Cardiac muscle cell (in vitro differentiated cells and primary cell): ENCODE results near the gene SLC16A12. TPM values are rescaled to one million over a fixed set of nuclear protein-coding genes. Genes with fewer than 3 reads are reported as not detected.

Experiments used
- DNase-seq, 2 donors: peaks; one replicate each; pipeline versions ENCODE4 v3.0.0 to v3.0.0-alpha.2; 2010 to 2017; ENCODE audit warnings: low read depth in 1 of 2, low spot score in 1 of 2
- H3K27ac ChIP-seq: fragments of 200-600 bp; sonication (generic); 2 replicates; pipeline ENCODE4 v1.5.1; 2016
- H3K27me3 ChIP-seq: fragments of 200-600 bp; sonication (generic); 2 replicates; pipeline ENCODE4 v1.6.0; 2016; ENCODE audit warnings: control low read depth
- H3K36me3 ChIP-seq: fragments of 200-600 bp; sonication (generic); 2 replicates; pipeline ENCODE4 v1.5.1; 2016; ENCODE audit warnings: control low read depth
- H3K4me1 ChIP-seq: fragments of 200-600 bp; sonication (generic); 2 replicates; pipeline ENCODE4 v1.8.1; 2017; ENCODE audit warnings: low read depth, mild to moderate bottlenecking, mixed run types
- H3K4me3 ChIP-seq: fragments of 200-600 bp; sonication (generic); 2 replicates; pipeline ENCODE4 v1.5.1; 2016; ENCODE audit warnings: mild to moderate bottlenecking
- H3K9me3 ChIP-seq: fragments of 200-600 bp; sonication (generic); 2 replicates; pipeline ENCODE4 v1.5.1; 2017; ENCODE audit warnings: low read depth, mild to moderate bottlenecking, control low read depth
- CTCF ChIP-seq: IDR thresholded peaks from 2 replicates; pipeline ENCODE4 v1.5.1; 2012; ENCODE audit warnings: low read depth, mild to moderate bottlenecking, low read length
- polyA plus RNA-seq: library from polyadenylated mRNA; unstranded; fragments of >200 nt; fragmentation: Nextera tagmentation; extraction: Ambion mirVana; gene quantifications from 2 replicates; pipeline ENCODE4 v1.2.1, GENCODE V29; 2016
- total RNA-seq: library from RNA; depleted of rRNA; stranded (reverse); fragments of >200 nt; gene quantifications from 2 replicates; pipeline ENCODE4 v1.2.3, GENCODE V29; 2016

The SLC16A12 gene
- total RNA-seq = 7.0 and 8.1 TPM in 2 replicates
- polyA plus RNA-seq = 7.6 and 10.1 TPM in 2 replicates

- H3K36me3 ChIP-seq = no peaks in the 10 kb centered on the region
- peak; percentile 36 to 78 for DNase-seq
- H3K27me3 ChIP-seq = no peaks in the 10 kb centered on the region
- peaks cover 6% of the 10 kb centered on the region for H3K4me1 ChIP-seq
- peak within 1 kb of the TSS; percentile 48 for H3K4me3 ChIP-seq
- H3K9me3 ChIP-seq = no peaks in the 10 kb centered on the region
- no peak for TF ChIP-seq CTCF
- H3K27ac ChIP-seq = peak within 1 kb of the TSS; percentile 79
Observed at GRCh38 chr10:89535171-89536012, at the start of gene SLC16A12. Gene SLC16A12, minus strand, starts transcription at chr10:89535594. Its CDS starts 73,016 bp downstream, at chr10:89462578.

GRCh38 chr10:89582022-89582421 lies 46.6 kb upstream of the SLC16A12 start:
- DNase-seq = peak in 1 of 2 donors; percentile 21
- no peak for TF ChIP-seq CTCF
- H3K4me3 ChIP-seq = no peak overlapping the region
- no peak overlapping the region for H3K27ac ChIP-seq
- no peaks in the 10 kb centered on the region for H3K9me3 ChIP-seq
- peaks cover 11% of the 10 kb centered on the region for H3K4me1 ChIP-seq
- peaks cover 3% of the 10 kb centered on the region for H3K36me3 ChIP-seq
- no peaks in the 10 kb centered on the region for H3K27me3 ChIP-seq

- H3K27ac ChIP-seq = peak overlapping the region; percentile 74
- no peaks in the 10 kb centered on the region for H3K27me3 ChIP-seq
Observed at GRCh38 chr10:89580243-89580642, 44.8 kb upstream of the SLC16A12 start.

GRCh38 chr10:89576696-89577095 lies 41.3 kb upstream of the SLC16A12 start:
- Histone ChIP-seq H3K4me1 (peaks cover 11% of the 10 kb centered on the region), H3K36me3 (no peaks in the 10 kb centered on the region), H3K9me3 (no peaks in the 10 kb centered on the region), H3K4me3 (no peak overlapping the region), H3K27ac (no peak overlapping the region), H3K27me3 (no peaks in the 10 kb centered on the region)
- no peak for TF ChIP-seq CTCF
- no peak for DNase-seq

More at GRCh38 chr10:89580243-89580642, 44.8 kb upstream of the SLC16A12 start:
- Histone ChIP-seq H3K36me3 (peaks cover 3% of the 10 kb centered on the region), H3K4me3 (no peak overlapping the region), H3K9me3 (no peaks in the 10 kb centered on the region), H3K4me1 (peaks cover 11% of the 10 kb centered on the region)
- TF ChIP-seq CTCF = no peak
- no peak for DNase-seq

- no peaks in the 10 kb centered on the region for H3K9me3 ChIP-seq
- no peak overlapping the region for H3K27ac ChIP-seq
- H3K36me3 ChIP-seq = no peaks in the 10 kb centered on the region
- peaks cover 11% of the 10 kb centered on the region for H3K4me1 ChIP-seq
- DNase-seq = no peak
- no peaks in the 10 kb centered on the region for H3K27me3 ChIP-seq
- TF ChIP-seq CTCF = no peak
- H3K4me3 ChIP-seq = no peak overlapping the region
Observed at GRCh38 chr10:89576022-89576421, 40.6 kb upstream of the SLC16A12 start.
